GM18873 (cell line): ENCODE data around the gene CCS.
A peak's percentile ranks its signal among the peaks of the same experiment; 100 is the strongest.
"Not testable (repeated sequence)": the region's sequence is repeated elsewhere in the genome, so short reads cannot be mapped to it uniquely, and the experiment has no call there.

Source experiments
- ATAC-seq: cut with Tn5 transposase; IDR thresholded peaks from one replicate; pipeline ENCODE4 v1.9.1; 2021; ENCODE audit warnings: mild to moderate bottlenecking, moderate library complexity, moderate number of reproducible peaks; ENCODE audit not compliant: unreplicated experiment, low FRiP score

Gene CCS, protein sequence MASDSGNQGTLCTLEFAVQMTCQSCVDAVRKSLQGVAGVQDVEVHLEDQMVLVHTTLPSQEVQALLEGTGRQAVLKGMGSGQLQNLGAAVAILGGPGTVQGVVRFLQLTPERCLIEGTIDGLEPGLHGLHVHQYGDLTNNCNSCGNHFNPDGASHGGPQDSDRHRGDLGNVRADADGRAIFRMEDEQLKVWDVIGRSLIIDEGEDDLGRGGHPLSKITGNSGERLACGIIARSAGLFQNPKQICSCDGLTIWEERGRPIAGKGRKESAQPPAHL

DNA sequence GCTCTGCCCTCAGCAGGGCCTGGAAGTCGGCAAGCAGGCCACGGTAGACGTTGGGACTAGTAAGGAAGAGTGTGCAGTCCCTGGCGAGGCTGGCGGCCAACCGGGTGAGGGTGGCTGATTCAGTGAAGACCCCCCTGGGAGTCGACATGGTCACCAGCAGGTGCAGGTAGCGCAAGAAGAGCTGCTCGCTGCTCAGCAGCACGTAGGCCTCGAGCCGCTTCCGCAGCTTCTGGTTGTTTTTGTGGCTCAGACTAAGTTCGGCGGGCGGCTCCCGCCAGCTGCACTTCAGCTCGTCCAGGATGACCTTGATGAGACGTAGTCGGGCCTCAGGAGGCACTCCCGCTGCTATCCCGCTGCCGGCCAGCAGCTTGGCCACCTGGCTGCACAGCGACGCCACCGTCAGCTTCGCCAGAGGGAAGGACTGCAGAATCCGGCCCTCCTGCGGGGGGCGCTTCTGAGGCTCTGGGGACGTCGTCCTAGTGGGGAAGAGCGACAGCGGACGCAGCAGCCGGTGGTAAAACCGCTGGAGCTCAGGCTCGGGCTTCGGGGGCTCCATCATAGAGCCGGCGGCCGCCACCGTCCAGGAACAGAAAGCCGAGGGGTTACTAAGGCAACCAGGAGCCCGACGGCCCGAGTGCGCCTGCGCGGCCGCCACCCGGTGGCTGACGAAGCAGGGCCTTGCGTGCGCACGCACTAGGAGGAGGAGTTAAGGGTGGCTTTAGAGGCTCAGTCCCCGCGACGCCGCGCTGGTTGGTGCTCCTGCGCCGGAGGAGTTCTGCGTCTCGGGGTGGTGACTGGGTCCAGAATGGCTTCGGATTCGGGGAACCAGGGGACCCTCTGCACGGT is at the start of gene CCS, which contains the start of gene CCDC87:
Gene CCS, plus strand, starts transcription at position 729 of the 846 bp plus-strand sequence. Its CDS starts 77 bp downstream, at position 806.
Gene CCDC87, minus strand, starts transcription at position 607 of the 846 bp plus-strand sequence. Its CDS starts 48 bp downstream, at position 559.
- peak; percentile 64 for ATAC-seq

GRCh38 chr11:66543263-66544107 is 49.5 kb upstream of the CCS start:
- no peak for ATAC-seq

DNA sequence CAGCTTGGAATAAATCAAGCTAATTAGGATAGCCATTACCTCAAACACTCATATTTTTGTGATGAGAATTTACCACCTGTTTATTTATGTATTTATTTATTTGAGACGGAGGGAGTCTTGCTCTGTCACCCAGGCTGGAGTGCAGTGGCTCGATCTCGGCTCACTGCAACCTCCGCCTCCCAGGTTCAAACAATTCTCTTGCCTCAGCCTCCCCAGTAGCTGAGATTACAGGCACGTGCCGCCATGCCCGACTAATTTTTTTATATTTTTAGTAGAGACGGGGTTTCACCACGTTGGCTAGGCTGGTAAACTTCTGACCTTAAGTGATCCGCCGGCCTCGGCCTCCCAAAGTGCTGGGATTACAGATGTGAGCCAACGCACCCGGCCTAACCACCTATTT is 48.0 kb upstream of the CCS start:
- not testable (repeated sequence) for ATAC-seq

- ATAC-seq, result peak; percentile 70
Observed at GRCh38 chr11:66545701-66546367, 47.2 kb upstream of the CCS start, which contains the start of gene ZDHHC24. ZDHHC24 (minus strand) TSS chr11:66546048; CDS start chr11:66546003, 45 bp downstream.

DNA sequence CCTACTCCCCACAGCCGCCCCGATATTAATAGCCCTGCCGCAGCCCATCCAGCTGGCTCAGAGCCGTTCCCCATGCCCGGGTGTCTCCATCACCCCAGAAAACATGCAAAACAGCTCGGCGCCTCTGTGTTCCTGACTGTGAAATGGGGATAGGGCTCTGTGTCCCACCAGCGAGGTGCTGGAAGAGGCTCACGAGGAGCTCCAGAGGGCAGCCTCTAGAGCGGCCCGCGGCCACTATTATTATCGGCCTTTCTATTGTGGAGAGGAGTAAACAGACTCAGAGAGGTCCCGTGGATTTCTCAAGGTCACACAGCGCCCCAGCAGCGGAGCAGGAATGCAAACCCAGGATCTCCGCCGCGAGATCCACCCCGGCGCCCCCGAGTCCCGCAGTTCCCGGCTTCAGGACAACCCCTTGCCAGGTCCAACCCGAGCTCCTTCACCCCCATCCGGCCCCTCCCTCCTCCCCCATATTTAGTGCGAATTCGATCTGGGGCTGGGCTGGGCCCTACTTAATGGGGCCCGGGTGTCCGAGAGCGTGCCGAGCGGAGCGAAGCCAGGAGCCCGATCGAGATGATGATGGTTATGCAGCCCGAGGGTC is 46.5 kb upstream of the CCS start, which contains the start of gene ACTN3:
Gene ACTN3, plus strand, starts transcription at position 536 of the 598 bp plus-strand sequence. Its CDS starts 35 bp downstream, at position 571.
- ATAC-seq, result no peak

DNA sequence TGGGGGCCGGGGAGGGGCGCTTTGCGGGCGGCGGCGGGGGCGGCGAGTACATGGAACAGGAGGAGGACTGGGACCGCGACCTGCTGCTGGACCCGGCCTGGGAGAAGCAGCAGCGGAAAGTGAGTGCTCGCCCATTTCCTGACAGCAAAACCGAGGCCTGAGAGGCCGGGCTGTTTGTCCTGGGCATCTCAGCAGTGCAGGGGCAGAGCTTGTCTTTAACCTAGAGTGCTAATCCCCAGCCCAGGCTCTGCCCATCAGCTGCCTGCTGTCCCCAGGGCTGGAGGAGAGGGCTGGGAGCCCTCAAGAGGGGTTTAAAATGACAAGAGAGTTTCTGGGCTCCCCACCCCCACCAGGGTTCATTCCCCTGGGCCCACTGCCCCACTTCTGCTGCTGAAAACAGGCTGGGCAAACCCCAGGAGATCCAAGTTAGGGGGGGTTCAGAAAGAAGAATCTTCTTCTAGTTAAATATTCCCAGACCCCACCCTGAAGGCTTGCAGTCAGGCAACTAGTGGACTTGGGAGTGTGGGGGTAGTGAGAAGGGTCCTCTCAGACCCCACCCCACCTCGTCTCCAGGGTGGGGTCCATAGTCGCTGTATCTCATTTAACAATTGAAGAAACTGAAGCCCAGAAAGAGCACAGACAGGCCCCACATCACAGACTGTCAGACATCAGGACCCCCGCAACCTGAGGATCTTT is 45.9 kb upstream of the CCS start:
- no peak for ATAC-seq

DNA sequence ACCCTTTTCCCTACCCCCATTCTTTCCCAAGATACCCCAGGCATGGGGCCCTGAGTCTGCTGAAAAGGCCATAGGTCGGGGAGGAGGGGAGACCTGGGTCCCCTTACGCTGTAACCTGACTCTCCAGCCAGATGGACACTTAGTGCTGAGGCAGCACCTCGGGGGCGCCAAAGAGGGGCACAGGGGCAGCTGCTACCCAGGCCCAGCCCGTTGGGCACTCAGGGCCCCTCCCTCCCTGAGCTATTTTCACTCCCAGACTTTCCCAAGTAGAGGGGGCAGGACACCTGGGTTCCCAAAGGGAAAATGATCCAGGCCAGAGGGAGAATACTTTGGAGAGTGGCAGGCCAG is 45.3 kb upstream of the CCS start:
- no peak for ATAC-seq

- ATAC-seq, result no peak
Observed at GRCh38 chr11:66548041-66548440, 44.9 kb upstream of the CCS start.

- ATAC-seq, result no peak
Observed at GRCh38 chr11:66548774-66549630, 44.0 kb upstream of the CCS start.

DNA sequence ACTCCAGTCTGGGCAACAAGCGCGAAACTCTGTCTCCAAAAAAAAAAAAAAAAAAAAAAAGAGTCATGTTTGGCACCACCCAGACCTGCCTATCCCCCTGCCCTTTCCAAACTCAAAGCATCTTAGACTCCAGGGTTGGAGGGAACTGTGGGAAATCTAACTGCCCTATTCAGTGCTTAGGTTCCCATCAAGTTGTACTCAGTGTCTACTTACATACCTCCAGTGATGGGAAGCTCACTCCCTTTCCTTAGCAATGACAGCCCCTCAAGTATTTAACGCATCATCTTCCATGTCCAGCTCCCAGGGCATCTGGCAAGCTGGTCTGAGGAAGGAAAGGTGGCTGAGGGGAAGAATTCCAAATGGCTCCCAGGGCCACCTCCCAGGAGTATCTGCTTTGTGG is 43.3 kb upstream of the CCS start:
- ATAC-seq, result no peak

- ATAC-seq, result no peak
Observed at GRCh38 chr11:66550887-66551286, 42.1 kb upstream of the CCS start.

- no peak for ATAC-seq
Observed at GRCh38 chr11:66554602-66555001, 38.4 kb upstream of the CCS start.

DNA sequence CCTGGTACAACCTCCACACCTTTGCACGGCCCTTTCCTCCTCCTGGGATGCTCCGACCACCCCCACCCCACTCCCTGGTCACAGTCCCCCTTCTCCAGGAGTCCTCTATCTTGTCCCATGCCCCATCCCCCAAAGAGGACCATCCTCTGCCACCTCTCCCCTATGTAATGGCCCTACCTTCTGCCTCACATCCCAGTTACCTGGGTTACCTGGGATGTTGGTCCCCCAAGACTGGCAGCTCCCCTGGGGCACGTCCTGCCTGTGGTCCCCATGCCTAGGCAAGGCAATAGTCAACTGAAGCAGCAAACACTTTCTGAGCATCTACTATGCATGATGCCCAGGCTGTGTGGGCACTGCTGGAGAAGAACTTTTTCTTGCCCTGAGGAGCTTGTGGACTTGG is 37.6 kb upstream of the CCS start:
- no peak for ATAC-seq

GRCh38 chr11:66556086-66556485 is 36.9 kb upstream of the CCS start:
- no peak for ATAC-seq

- ATAC-seq, result no peak
Observed at GRCh38 chr11:66557733-66558326, 35.2 kb upstream of the CCS start.

GRCh38 chr11:66559142-66559865 is 33.7 kb upstream of the CCS start:
- ATAC-seq, result no peak
